Nephron (organoid): Measurements from ENCODE around the gene OR7C1.
"Not testable (repeated sequence)": the region's sequence is repeated elsewhere in the genome, so short reads cannot be mapped to it uniquely, and the experiment has no call there.

ENCODE experiments used
- H3K27ac Mint-ChIP-seq, 3 experiments: 2 replicates each; pipeline ENCODE4 v1.8.0; 2020; ENCODE audit warnings: mixed read lengths in 3 of 3, mild to moderate bottlenecking in 2 of 3, moderate library complexity in 1 of 3
- H3K27me3 Mint-ChIP-seq: 2 replicates; pipeline ENCODE4 v1.8.0; 2021; ENCODE audit warnings: low read depth, mild to moderate bottlenecking, moderate library complexity, mixed read lengths
- H3K36me3 Mint-ChIP-seq: 2 replicates; pipeline ENCODE4 v1.8.0; 2020; ENCODE audit warnings: low read depth, mixed read lengths
- H3K4me1 Mint-ChIP-seq: 2 replicates; pipeline ENCODE4 v1.8.0; 2020; ENCODE audit warnings: mixed read lengths
- H3K4me3 Mint-ChIP-seq, 3 experiments: 2 replicates each; pipeline ENCODE4 v1.8.0; 2020; ENCODE audit warnings: mild to moderate bottlenecking in 3 of 3, mixed read lengths in 3 of 3, moderate library complexity in 2 of 3
- H3K9me3 Mint-ChIP-seq: 2 replicates; pipeline ENCODE4 v1.8.0; 2020; ENCODE audit warnings: mixed read lengths
- TF ChIP-seq, protein P1 (sequence below), 3 experiments: fragments of 200-600 bp; sonication (generic); IDR thresholded peaks; one replicate each; pipeline ENCODE4 v1.5.0; 2021; ENCODE audit warnings: antibody characterized with exemption in 3 of 3; ENCODE audit not compliant: unreplicated experiment in 3 of 3

OR7C1 gene

DNA sequence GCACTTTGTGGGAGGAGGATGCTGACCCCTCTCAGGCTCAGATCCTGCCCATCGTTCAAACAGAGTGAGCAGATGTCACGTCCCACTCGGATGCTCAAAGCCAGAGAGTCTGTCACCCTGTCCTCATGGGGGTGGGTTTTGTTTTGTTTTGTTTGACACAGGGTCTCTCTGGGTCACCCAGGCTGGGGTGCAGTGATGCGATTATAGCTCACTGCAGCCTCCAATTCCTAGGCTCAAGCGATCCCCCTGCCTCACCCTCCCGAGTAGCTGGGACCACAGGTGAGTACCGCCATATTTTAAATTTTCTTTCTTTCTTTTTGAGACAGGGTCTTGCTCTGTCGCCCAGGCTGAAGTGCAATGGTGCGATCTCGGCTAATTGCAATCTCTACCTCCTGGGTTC, 60.6 kb downstream of the OR7C1 start:
- Mint-ChIP-seq H3K9me3 (no peaks in the 10 kb centered on the region), H3K4me3 (no peak overlapping the region), H3K27ac (no peak overlapping the region), H3K4me1 (no peaks in the 10 kb centered on the region), H3K27me3 (peaks cover 26% of the 10 kb centered on the region), H3K36me3 (no peaks in the 10 kb centered on the region)
- TF ChIP-seq, protein P1, sequence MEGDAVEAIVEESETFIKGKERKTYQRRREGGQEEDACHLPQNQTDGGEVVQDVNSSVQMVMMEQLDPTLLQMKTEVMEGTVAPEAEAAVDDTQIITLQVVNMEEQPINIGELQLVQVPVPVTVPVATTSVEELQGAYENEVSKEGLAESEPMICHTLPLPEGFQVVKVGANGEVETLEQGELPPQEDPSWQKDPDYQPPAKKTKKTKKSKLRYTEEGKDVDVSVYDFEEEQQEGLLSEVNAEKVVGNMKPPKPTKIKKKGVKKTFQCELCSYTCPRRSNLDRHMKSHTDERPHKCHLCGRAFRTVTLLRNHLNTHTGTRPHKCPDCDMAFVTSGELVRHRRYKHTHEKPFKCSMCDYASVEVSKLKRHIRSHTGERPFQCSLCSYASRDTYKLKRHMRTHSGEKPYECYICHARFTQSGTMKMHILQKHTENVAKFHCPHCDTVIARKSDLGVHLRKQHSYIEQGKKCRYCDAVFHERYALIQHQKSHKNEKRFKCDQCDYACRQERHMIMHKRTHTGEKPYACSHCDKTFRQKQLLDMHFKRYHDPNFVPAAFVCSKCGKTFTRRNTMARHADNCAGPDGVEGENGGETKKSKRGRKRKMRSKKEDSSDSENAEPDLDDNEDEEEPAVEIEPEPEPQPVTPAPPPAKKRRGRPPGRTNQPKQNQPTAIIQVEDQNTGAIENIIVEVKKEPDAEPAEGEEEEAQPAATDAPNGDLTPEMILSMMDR (IDR thresholded peaks at IDR 0.05; ENCODE audit: unreplicated experiment in 3 of 3): no peak

DNA sequence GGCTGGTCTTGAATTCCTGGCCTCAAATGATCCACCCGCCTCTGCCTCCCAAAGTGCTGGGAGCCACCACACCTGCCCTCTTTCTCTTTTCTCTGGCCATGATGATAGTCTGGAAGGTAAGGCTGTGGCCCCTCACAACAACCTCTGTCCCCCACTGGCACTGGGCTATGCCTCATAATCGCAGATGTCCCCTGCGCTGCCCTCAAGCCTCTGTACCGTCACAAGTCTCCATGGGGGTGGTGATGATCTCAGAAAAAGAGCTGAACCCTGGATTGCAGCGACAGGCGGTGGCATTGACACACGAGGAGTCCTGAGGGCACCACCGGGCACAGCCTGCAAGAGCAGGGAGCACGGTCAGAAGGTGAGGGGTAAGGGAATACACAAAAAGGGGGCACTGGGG, 61.3 kb downstream of the OR7C1 start:
- H3K36me3 Mint-ChIP-seq: not testable (repeated sequence)

DNA sequence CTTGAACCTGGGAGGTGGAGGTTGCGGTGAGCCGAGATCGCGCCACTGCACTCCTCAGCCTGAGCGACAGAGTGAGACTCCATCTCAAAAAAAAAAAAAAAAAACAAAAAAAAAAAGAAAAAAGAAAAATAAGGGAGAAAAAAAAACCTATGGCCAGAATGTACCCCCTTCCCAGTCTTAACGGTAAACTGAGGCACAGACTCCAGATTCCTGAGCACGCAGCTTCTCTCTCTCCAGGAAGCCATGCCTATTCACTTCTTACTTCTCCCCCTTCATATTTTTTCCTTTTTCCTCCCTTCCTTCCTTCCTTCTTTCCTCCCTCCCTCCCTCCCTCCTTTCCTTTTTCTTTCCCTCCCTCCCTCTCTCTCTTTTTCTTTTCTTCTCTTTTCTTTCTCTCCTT, 62.0 kb downstream of the OR7C1 start:
- no peaks in the 10 kb centered on the region for H3K9me3 Mint-ChIP-seq
- no peak overlapping the region for H3K4me3 Mint-ChIP-seq
- TF ChIP-seq, protein P1 (IDR thresholded peaks at IDR 0.05; ENCODE audit: unreplicated experiment in 3 of 3): no peak
- no peaks in the 10 kb centered on the region for H3K4me1 Mint-ChIP-seq
- H3K27ac Mint-ChIP-seq: no peak overlapping the region
- peaks cover 23% of the 10 kb centered on the region for H3K27me3 Mint-ChIP-seq
- H3K36me3 Mint-ChIP-seq: no peaks in the 10 kb centered on the region

More for the DNA sequence above, 61.3 kb downstream of the OR7C1 start:
- H3K27ac Mint-ChIP-seq, H3K9me3 Mint-ChIP-seq, H3K4me1 Mint-ChIP-seq, H3K4me3 Mint-ChIP-seq: not testable (repeated sequence)
- peaks cover 23% of the 10 kb centered on the region for H3K27me3 Mint-ChIP-seq

- Mint-ChIP-seq H3K4me1 (no peaks in the 10 kb centered on the region), H3K9me3 (no peaks in the 10 kb centered on the region), H3K4me3 (no peak overlapping the region), H3K27ac (no peak overlapping the region), H3K27me3 (peaks cover 23% of the 10 kb centered on the region), H3K36me3 (no peaks in the 10 kb centered on the region)
- TF ChIP-seq, protein P1 (IDR thresholded peaks at IDR 0.05; ENCODE audit: unreplicated experiment in 3 of 3): no peak
Measured at GRCh38 chr19:14772467-14772866, 62.5 kb downstream of the OR7C1 start.

DNA sequence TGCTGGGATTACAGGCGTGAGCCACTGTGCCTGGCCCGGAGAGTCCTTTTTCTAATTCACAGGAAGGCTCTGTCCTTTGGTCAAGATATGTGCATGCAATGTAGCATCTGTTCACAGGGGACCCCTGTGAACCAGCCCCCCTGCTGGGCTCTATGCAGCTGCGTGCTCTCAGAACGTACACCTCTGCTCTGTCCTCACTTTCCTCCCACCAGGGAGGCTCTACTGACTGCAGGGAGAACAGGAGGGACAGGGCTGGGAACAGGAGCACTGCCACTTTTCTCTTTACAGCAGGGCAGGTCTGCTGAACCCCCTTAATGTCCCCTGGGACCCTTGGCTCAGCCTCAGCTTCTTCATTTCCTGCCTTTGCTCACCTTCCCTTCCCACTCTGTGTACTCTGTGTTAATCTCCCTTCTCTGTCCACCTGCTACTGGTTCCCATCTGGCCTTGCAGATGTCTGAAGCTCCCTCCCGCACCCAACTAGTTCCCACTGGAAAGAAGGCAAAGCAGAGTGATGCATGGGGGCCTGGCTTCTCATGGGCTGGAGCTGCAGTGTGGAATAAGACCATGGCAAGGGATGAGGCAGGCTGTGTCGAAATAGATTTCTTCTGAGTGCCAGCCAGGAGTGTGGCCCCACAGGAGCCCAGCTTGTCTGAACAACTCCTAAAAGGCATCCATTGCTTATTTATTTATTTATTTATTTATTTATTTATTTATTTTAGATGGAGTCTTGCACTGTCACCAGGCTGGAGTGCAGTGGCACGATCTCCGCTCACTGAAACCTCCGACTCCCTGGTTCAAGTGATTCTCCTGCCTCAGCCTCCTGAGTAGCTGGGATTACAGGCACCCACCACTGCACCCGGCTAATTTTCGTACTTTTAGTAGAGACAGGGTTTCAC, 63.8 kb downstream of the OR7C1 start:
- Mint-ChIP-seq H3K36me3 (no peaks in the 10 kb centered on the region), H3K27me3 (peaks cover 14% of the 10 kb centered on the region), H3K27ac (no peak overlapping the region), H3K4me1 (no peaks in the 10 kb centered on the region), H3K9me3 (no peaks in the 10 kb centered on the region), H3K4me3 (no peak overlapping the region)
- TF ChIP-seq, protein P1 (IDR thresholded peaks at IDR 0.05; ENCODE audit: unreplicated experiment in 3 of 3): no peak

- H3K27ac Mint-ChIP-seq: no peak overlapping the region
- H3K9me3 Mint-ChIP-seq: no peaks in the 10 kb centered on the region
- H3K4me1 Mint-ChIP-seq: no peaks in the 10 kb centered on the region
- no peaks in the 10 kb centered on the region for H3K36me3 Mint-ChIP-seq
- TF ChIP-seq, protein P1 (IDR thresholded peaks at IDR 0.05; ENCODE audit: unreplicated experiment in 3 of 3): no peak
- no peak overlapping the region for H3K4me3 Mint-ChIP-seq
- H3K27me3 Mint-ChIP-seq: peaks cover 10% of the 10 kb centered on the region
Measured at GRCh38 chr19:14770136-14770535, 64.8 kb downstream of the OR7C1 start.
